HG03159 (cell line): ENCODE results near the gene AANAT.

Source experiments
- ATAC-seq: cut with Tn5 transposase; IDR thresholded peaks from one replicate; pipeline ENCODE4 v1.9.1; 2021; ENCODE audit warnings: mild to moderate bottlenecking, moderate library complexity; ENCODE audit not compliant: unreplicated experiment

The AANAT gene

DNA sequence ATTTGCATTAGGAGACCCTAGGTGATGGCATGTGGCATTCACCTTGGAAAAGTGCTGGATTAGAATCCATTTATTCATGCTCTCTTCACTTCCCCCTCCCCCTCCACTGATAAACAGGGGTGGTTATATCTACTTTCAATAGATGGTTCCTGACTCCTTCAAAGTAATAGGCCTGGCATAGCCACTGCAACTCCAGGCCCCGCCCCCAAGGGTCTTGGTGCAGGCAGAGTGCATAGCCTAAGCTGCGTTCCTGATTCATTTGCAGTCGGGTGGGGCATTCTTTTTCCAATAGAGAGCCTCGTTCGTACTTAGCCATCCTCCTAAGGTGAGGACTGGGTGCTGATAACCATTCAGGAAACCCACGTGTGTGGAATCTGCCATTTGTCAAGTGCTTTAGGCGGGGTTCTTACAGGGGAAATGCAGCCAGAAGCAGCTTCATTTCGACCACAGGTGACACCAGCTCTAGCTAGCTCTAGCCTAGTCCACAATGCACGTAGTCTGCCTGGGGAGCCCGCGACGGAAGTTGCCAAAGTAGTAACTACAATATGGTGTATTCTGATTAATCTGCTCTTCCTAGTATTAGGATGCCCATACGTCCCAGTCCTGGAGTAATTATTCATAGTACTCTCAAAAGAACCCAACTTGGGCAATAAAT is 25.6 kb upstream of the AANAT start:
- ATAC-seq, result no peak

DNA sequence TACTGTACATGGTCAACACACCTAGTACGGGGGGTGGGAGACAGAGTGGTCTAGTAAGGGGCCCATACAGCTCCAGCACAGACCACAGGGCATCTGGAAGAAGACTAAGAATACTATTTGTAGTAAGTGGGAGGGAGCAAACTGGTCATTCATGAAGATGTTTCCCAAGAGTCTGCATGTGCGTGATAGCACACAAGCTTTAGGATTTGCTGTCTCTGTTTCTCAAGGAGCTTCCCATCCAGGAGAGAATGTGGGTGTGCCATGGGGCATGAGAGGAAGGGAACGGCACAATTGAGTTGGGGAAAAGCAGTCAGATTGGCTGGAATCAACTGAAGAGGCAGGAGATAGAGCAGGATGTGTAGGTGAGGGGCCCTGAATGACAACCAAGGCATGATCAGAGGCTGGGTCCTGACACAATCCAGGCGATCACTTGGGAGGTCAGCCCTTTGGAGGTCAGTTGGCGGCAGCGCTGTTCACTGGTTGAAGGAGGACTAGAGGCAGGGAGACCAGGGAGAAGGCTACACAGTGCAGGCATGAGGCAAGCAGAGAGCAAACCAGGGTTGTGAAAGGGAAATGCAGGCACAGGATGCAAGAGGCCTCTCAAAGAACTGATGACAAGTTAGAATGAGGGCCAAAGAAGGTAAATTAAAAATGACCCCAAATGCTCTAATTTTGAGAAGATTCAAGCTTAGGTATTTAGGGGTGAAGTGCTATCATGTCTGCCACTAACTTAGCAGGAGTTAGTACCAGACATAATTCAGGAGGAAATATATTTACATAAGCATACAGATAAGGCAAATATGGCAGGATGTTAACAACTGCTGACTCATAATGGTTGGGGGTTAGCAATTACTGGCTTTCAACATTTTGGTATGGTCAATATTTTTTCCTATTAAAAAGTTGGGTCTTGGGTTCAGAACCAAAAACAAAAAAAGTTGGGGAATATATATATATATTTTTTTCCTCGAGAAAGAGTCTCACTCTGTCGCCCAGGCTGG is 24.8 kb upstream of the AANAT start:
- no peak for ATAC-seq

DNA sequence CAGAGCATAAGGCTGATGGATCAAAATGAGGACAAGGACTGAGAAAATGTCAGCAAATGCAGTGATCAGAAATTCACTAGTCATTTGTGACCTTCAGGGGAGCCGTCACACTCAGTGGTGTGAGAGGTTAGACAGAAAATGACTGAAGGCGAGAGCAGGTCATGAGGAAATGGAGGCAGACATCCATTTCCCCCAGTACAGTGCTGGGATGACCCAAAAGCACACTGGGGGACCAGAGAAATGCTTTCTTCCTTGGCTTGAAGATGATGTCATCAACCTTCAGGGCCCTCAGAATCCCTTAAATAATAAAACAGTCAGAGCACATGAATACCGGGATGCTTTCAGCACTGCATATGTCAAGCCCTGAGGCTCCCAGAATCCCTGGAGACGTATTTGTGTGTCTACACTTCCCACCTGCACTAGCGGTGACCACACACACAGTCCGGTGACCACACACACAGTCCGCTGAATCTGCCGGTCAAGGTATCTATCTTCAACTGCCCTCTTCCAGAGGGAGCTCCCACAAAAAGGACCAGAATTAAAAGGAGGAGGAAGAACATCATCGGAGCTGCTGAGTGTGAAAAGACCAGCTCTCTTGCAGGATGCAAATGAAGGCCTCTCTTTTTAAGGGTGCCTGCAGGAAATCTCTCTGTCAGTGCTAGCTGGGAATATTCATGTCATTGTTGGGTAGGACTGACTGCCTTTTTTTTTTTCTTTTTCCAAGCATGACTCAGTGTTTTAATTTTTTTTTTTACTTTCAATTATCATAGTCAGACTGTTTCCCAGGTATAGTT is 22.7 kb upstream of the AANAT start:
- no peak for ATAC-seq

GRCh38 chr17:76445697-76446448 is 21.5 kb upstream of the AANAT start:
- ATAC-seq, result no peak

DNA sequence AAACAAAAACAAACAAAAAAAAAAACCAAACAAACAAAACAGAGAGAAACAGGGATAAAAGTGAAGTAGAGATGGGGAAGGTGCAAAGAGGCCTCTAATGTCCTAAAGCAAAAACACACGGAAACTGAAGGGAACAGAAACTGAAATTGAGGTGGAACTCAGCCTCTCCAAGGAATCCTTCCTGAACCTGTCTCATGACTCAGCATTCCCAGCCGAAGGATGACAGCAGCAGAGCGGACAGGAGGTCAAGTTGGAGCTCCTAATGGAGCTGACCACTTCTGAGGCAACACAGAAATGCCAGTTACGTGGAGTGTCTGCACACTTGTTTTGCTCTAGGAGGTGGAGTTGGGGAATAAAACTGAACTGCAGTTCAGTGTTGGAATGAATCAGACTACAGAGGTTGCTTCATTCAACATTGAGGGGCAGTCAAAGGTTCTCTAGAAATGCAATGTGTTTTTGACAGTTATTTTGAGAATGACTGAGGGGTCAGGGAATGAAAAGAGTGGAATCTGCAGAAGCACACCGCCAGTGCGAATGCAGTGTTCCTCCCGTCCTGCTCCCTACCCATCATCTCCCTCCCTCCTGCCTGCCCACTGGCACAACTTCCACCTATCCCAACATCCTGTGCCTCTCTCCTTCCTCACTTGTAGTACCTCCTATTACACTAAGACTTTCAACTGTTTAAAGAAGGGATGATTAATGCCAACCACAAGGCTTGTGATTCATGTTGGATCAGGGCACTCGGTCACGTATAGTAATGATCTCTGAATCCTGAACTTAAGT is 20.8 kb upstream of the AANAT start:
- ATAC-seq, result no peak

DNA sequence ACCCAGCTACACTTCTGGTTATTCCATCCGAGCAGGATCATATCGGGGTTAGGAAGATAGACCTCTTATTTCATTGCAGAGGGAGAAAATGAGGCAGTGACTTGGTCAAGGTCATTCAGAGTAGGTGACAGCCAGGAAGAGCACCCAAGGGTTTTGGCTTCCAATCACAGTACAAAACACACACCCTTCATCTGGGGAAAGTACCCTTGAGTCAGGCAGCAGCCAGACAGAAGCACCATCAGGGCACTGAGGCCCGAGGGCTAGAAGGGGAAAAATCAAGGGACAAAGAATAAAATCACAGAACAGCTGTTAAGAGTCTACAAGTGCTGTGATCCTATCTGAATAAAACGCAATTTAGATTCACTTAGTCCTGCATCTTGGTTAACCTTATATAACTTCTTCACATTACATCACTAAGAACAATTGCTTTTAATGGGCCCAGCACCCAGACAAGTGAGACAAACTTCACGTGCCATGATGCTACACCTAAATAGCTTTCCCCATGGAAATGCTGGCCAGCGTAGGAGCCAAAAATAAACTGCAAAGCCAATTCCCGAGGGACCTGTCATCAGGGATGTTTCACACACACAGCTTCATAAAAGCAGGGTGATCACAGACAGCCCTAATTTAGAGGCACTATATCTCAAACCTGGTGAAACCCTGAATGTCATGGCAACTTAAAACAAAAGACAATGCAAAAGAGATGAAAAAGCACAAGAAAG is 19.3 kb upstream of the AANAT start:
- ATAC-seq, result no peak

GRCh38 chr17:76449126-76449525 is 18.3 kb upstream of the AANAT start:
- ATAC-seq, result no peak

- no peak for ATAC-seq
These were observed 15.9 kb upstream of the AANAT start for GRCh38 chr17:76451506-76451905.

DNA sequence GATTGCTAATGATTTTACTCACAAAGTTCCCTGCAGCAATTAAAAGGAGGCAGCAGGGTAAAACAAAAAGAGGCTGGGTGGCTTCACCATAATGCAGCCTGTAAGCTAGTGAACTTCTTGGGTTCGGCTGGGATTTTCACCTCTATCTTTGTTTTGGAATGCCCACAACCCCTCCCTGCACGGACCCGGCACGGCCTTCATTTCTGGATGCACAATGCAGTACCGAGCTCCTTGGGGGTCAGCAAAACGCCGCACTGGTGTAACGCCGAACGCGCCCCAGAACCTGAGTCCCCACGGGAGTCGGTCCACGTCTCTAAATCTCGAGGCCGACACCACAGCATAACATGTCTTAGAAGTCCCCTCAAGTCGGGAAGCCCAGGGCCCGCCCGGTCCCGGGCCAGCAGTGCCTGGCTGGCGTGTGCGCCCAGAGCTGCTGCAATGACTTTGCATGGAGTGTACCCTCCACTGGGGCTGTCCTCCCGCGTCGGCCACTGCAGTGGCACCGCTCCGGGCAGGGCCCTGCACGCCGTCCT is 15.2 kb upstream of the AANAT start:
- peak; percentile 2 for ATAC-seq

GRCh38 chr17:76452660-76453430 is 14.6 kb upstream of the AANAT start, which contains the start of gene UBE2O:
Gene UBE2O, minus strand, starts transcription at chr17:76453152. Its CDS starts 11 bp downstream, at chr17:76453141.
- peak; percentile 92 for ATAC-seq

DNA sequence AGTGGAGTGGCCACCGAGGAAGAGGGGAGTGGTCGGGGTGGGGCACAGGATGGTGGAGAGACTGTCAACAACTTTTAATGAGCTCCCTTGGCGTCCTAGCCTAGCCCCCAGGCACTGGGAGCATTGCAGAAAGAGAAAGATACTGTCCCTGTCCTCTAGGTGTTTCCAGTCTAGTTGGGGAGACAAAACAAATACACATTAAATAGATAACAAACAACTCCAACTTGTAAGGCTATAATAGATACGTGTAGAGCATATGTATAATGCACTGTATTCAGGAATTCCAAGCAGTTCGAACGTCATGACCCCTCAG is 14.0 kb upstream of the AANAT start:
- no peak for ATAC-seq

DNA sequence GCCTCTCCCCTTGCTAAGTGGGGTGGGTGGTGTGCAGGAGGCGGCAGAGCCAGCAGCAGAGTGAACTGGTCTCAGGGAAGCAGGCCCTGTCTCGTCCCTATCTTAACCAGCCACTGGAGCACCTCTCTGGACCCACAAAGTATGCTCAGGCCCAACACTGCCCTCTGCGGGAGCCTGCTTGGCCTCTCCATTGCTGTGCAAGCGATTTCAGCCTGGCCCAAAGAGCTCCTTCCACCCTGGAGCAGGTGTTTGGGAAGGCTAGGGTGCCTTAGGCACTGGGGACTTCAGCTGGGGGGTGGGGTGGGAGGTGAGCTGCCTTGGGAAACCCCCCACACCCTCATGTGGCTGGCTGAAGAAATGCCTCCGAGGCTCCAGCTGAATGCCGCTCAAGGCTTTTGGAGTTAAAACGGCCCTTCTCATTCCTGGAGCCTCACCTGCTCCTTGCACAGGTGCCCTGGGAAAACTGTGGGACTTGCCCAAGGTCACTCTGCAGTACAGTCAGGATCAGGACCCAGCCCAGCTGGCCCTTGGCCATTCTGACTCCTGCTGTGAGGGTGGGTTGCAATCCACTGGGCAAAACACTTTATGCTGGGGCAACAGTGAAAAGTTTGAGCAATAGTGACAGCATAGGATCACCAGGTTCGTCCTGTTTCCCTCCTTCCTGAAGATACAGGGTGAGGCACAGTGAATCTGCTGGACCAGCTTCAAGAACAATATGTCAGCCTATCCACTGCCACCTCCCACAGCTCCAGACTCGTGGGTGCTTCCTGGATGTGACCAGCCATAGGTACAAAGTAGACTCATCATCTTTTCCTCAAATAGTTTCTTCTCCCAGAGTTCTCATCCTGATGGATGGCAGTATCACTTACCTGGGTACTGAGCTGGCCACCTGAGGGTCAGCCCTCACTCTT is 8.6 kb upstream of the AANAT start:
- no peak for ATAC-seq

GRCh38 chr17:76459674-76460073 is 7.7 kb upstream of the AANAT start:
- no peak for ATAC-seq

GRCh38 chr17:76461765-76462555 is 5.4 kb upstream of the AANAT start:
- no peak for ATAC-seq

DNA sequence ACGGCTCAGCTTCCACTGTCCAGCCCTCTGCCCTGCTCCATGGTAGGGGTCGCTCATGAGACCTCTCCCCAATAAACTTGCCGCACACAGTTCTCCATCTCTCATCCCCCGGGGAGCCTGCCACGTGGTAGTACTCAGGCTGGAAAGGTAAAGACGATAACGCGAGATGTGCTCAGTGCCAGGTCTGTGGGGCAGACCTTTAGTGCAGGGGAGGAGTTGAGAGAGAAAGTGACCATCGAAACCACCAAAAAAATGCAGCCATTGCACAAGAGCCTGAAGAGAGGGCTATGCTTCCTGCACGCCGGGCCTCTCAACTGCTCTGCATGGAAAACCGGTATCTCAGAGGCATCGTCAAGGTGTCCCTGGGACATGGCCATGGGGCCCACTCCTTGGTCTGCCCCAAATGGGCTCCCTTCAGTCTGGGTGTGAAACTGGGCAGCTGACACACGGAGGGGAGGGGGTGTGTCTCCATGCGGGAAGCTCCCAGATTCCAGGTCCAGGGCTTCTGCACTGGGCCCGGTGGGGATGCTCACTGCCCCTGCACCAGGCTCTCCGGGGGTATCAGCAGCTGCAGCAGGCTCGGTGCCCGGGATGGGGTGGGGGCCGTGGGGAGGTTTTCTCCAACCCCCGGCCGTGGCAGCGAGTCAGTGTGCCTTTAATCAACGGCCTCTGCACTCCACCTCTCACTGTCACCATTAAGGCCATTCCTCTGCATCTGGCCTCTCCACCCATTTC is 4.7 kb upstream of the AANAT start:
- ATAC-seq, result no peak

GRCh38 chr17:76466775-76467130 is 650 bp upstream of the AANAT start:
- no peak for ATAC-seq
